G401.6 (cell line): ENCODE data around the gene CLEC20A.
"Not testable (repeated sequence)": the region's sequence is repeated elsewhere in the genome, so short reads cannot be mapped to it uniquely, and the experiment has no call there.

ENCODE experiments used
- FAIRE-seq: peaks from 2 replicates; lab custom pipeline; 2012; peaks lifted over from hg19 to GRCh38; lab: Jason Lieb, UNC

Gene CLEC20A

GRCh38 chr1:178528953-178529335, 32.2 kb upstream of the CLEC20A start:
- no peak for FAIRE-seq

- FAIRE-seq: no peak
These were observed 31.6 kb upstream of the CLEC20A start for GRCh38 chr1:178528228-178528952.

- no peak for FAIRE-seq
These were observed 30.4 kb upstream of the CLEC20A start for GRCh38 chr1:178527117-178527516.

GRCh38 chr1:178521241-178521640, 24.5 kb upstream of the CLEC20A start:
- no peak for FAIRE-seq

GRCh38 chr1:178520803-178521202, 24.0 kb upstream of the CLEC20A start:
- no peak for FAIRE-seq

GRCh38 chr1:178518894-178519293, 22.1 kb upstream of the CLEC20A start:
- FAIRE-seq: no peak

GRCh38 chr1:178516110-178516509, 19.3 kb upstream of the CLEC20A start:
- no peak for FAIRE-seq

- no peak for FAIRE-seq
These were observed 16.7 kb upstream of the CLEC20A start for GRCh38 chr1:178513278-178513983.

- FAIRE-seq: no peak
These were observed 16.0 kb upstream of the CLEC20A start, which contains the start of gene TEX35 for GRCh38 chr1:178512566-178513277. TEX35 (plus strand) TSS chr1:178513109; CDS start chr1:178513189, 80 bp downstream.

GRCh38 chr1:178510155-178510554, 13.4 kb upstream of the CLEC20A start:
- no peak for FAIRE-seq

GRCh38 chr1:178509414-178510007, 12.7 kb upstream of the CLEC20A start:
- no peak for FAIRE-seq

GRCh38 chr1:178506669-178507068, 9.9 kb upstream of the CLEC20A start:
- no peak for FAIRE-seq

- no peak for FAIRE-seq
These were observed 9.4 kb upstream of the CLEC20A start for GRCh38 chr1:178506177-178506576.

- no peak for FAIRE-seq
These were observed 7.5 kb upstream of the CLEC20A start for GRCh38 chr1:178504286-178504685.

GRCh38 chr1:178503849-178504248, 7.1 kb upstream of the CLEC20A start:
- FAIRE-seq: no peak

GRCh38 chr1:178503316-178503715, 6.6 kb upstream of the CLEC20A start:
- not testable (repeated sequence) for FAIRE-seq

GRCh38 chr1:178502856-178503255, 6.1 kb upstream of the CLEC20A start:
- FAIRE-seq: no peak

- FAIRE-seq: no peak
These were observed 5.6 kb upstream of the CLEC20A start for GRCh38 chr1:178502330-178502714.

- FAIRE-seq: no peak
These were observed 5.1 kb upstream of the CLEC20A start for GRCh38 chr1:178501705-178502329.

- no peak for FAIRE-seq
These were observed 4.3 kb upstream of the CLEC20A start for GRCh38 chr1:178500936-178501554.

- no peak for FAIRE-seq
These were observed 3.5 kb upstream of the CLEC20A start for GRCh38 chr1:178500091-178500770.
